ENCODE results near the gene ANKS1B.
A peak's percentile ranks its signal among the peaks of the same experiment; 100 is the strongest.
"Not testable (repeated sequence)": the region's sequence is repeated elsewhere in the genome, so short reads cannot be mapped to it uniquely, and the experiment has no call there.

ANKS1B gene

DNA sequence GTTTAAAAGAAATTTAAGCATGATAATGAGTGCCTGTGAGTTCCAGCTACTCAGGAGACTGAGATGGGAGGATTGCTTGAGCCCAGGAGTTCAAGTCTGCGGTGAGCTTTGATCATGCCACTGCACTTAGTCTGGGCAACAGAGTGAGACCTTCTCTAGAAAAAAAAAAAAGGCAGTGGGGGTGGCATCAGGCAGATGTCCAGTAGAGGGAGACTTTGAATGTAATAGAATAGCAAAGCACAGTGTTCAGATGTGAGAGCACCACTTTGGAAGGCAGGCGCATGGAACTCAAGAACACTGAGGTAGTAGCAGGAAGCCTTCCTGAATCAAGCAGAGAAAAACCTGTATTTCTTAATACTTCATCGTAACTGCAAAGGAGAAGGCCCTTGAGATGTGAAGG is 731.7 kb downstream of the ANKS1B start:
- TF ChIP-seq, protein P1, sequence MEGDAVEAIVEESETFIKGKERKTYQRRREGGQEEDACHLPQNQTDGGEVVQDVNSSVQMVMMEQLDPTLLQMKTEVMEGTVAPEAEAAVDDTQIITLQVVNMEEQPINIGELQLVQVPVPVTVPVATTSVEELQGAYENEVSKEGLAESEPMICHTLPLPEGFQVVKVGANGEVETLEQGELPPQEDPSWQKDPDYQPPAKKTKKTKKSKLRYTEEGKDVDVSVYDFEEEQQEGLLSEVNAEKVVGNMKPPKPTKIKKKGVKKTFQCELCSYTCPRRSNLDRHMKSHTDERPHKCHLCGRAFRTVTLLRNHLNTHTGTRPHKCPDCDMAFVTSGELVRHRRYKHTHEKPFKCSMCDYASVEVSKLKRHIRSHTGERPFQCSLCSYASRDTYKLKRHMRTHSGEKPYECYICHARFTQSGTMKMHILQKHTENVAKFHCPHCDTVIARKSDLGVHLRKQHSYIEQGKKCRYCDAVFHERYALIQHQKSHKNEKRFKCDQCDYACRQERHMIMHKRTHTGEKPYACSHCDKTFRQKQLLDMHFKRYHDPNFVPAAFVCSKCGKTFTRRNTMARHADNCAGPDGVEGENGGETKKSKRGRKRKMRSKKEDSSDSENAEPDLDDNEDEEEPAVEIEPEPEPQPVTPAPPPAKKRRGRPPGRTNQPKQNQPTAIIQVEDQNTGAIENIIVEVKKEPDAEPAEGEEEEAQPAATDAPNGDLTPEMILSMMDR (IDR thresholded peaks at IDR 0.05; ENCODE audit: insufficient read depth, low read depth, low read length, missing control alignments) = peak; percentile 28
- no peak overlapping the region for H3K4me3 ChIP-seq (ENCODE audit: low read depth, low read length)
- peak; percentile 37 for DNase-seq (ENCODE audit: low read depth)

DNA sequence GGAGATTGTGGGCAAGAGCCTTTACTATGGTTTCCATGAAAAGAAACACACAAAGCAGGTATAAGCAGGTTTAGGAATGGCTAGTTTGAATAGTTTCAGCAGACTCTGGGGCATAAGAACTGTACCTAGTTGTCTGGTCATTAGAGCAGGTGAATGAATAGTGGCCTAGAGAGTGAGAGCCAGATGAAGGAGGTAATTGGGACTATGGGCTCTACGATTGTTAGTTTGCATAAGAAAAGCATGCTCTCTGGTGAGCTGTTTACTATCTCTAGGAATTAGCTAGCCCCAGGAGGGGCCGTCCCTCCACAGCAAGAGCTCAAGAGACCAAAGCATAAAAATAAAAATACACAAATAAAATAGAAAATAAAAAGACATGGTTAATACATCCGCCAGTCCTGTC is 734.6 kb downstream of the ANKS1B start:
- no peak overlapping the region for H3K4me3 ChIP-seq (ENCODE audit: low read depth, low read length)
- DNase-seq (ENCODE audit: low read depth) = no peak
- TF ChIP-seq, protein P1 (IDR thresholded peaks at IDR 0.05; ENCODE audit: insufficient read depth, low read depth, low read length, missing control alignments) = no peak

DNA sequence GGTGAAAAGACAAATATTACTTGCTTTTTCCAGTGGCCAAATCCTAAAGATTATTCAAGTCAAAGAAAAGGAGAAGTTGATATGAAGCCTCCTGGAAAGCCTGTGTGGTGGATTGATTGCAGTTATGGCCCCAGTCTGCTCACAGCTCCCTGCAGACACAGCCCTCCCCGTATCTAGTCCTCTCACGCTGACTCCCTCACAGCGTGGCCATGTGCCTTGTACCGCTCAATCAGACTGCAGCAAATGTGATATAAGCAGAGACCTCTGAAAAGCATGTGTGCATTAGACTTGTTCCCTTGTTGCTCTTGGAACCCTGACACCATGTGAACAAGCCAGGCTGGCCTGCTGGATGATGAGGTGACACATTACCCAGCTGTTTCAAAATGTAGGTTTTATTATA is 735.2 kb downstream of the ANKS1B start:
- DNase-seq (ENCODE audit: low read depth) = no peak
- no peak overlapping the region for H3K4me3 ChIP-seq (ENCODE audit: low read depth, low read length)
- TF ChIP-seq, protein P1 (IDR thresholded peaks at IDR 0.05; ENCODE audit: insufficient read depth, low read depth, low read length, missing control alignments) = no peak

DNA sequence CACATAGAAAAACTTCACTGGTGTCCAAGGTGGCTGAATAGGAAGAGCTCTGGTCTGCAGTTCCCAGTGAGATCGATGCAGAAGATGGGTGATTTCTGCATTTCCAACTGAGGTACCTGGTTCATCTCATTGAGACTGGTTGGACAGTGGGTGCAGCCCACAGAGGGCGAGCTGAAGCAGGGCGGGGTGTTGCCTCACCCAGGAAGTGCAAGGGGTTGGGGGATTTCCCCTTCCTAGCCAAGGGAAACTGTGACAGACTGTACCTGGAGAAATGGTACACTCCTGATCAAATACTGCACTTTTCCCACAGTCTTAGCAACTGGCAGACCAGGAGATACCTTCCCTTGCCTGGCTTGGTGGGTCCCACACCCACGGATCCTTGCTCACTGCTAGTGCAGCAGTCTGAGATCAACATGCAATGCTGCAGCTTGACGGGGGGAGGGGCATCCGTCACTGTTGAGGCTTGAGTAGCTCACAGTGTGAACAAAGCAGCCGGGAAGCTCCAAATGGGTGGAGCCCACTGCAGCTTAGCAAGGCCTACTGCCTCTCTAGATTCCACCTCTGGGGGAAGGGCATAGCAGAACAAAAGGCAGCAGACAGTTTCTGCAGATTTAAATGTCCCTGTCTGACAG is 746.7 kb downstream of the ANKS1B start:
- peak; percentile 42 for DNase-seq (ENCODE audit: low read depth)
- not testable (repeated sequence) for H3K4me3 ChIP-seq (ENCODE audit: low read depth, low read length)

DNA sequence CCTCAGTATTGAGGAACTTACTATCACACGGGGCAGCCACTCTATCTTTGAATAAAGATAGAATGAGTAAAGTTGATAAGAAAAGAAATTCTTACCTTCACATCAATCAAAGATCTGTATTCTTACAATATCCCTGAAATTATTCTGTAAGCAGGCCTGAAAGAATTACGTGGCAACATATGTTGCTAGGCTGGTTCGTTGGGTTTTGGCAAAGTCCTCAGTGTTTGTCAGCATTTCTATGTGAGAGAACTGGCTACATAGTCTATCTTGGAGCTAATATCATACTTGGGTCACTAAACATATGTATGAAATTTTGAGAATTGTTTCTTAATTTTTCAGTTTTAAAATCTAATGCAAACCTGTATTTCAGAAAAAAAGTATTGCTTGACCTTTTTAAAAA is 749.4 kb downstream of the ANKS1B start:
- no peak overlapping the region for H3K4me3 ChIP-seq (ENCODE audit: low read depth, low read length)
- no peak for DNase-seq (ENCODE audit: low read depth)
- TF ChIP-seq, protein P1 (IDR thresholded peaks at IDR 0.05; ENCODE audit: insufficient read depth, low read depth, low read length, missing control alignments) = no peak

DNA sequence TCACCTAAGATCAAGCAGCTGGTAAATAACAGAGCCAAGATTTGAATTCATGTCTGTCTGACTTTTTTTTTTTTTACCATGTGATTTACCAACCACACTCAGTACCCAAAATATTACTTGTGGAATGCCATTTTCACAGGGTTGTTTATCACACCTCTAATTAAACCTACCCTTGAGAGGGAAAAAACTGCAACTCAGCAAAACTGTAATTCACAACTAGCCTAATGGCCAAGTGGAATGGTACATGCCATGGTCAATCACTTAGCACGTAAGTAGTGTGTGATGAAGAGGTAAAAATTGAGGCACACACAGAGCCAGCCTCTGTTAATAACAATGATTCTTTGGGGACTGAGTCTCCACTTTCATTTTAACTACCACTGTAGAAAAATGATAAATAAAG is 750.0 kb downstream of the ANKS1B start:
- DNase-seq (ENCODE audit: low read depth) = no peak
- H3K4me3 ChIP-seq (ENCODE audit: low read depth, low read length) = no peak overlapping the region
- TF ChIP-seq, protein P1 (IDR thresholded peaks at IDR 0.05; ENCODE audit: insufficient read depth, low read depth, low read length, missing control alignments) = no peak

DNA sequence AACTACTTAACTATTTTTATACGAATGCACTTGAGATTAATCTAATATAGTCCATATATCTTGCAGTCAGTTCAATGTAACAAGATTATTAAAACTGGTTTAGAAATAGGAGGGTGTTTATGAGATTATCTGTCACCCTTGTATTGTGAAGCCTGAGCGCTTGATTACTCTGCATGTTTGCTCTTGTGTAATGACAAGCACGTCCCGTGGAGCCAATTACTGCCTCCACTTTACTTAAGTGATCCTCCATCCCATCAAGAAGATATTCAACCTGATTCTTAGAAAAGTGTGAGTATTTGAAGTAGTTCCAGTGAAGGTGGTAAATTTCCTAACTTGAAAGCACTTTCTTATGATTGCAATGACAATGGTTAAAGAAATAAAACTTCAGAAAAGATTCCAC is 752.4 kb downstream of the ANKS1B start:
- no peak overlapping the region for H3K4me3 ChIP-seq (ENCODE audit: low read depth, low read length)
- TF ChIP-seq, protein P1 (IDR thresholded peaks at IDR 0.05; ENCODE audit: insufficient read depth, low read depth, low read length, missing control alignments) = no peak
- no peak for DNase-seq (ENCODE audit: low read depth)

Data from GM12865 (cell line).